Endothelial cell of umbilical vein (primary cell): ENCODE measurements around the gene BACH2. TPM values are rescaled to one million over a fixed set of nuclear protein-coding genes. Genes with fewer than 3 reads are reported as not detected.

Experiments used
- BruUV-seq: library from RNA; stranded (reverse); fragments of 400-500 nt; replicated peaks from 2 replicates; lab custom pipeline; 2021; lab: Mats Ljungman, UMichigan
- CTCF ChIA-PET: fragments of 300-600, 350-600 bp; sonication (Branson Sonifier 250); formaldehyde crosslinking; loops from one replicate; lab custom pipeline; 2021; ENCODE audit warnings: antibody characterized with exemption, inconsistent platforms; lab: Charles Lee
- POLR2A ChIA-PET: fragments of 300-600, 350-600 bp; sonication (Branson Sonifier 250); formaldehyde crosslinking; loops from one replicate; lab custom pipeline; 2021; ENCODE audit warnings: antibody characterized with exemption, inconsistent platforms; lab: Charles Lee
- DNase-seq: peaks from one replicate; pipeline ENCODE4 v3.0.0-alpha.2; 2011; ENCODE audit warnings: low read depth, low spot score
- FAIRE-seq: peaks from 2 replicates; lab custom pipeline; 2011; peaks lifted over from hg19 to GRCh38; lab: Jason Lieb, UNC
- H2AFZ ChIP-seq: 2 replicates; pipeline ENCODE4 v1.6.0; 2012; ENCODE audit warnings: low read depth, low read length, control low read depth, inconsistent platforms
- H3K27ac ChIP-seq: 2 replicates; pipeline ENCODE4 v1.5.1; 2011; ENCODE audit warnings: low read depth, mild to moderate bottlenecking, control low read depth, low read length, moderate library complexity; ENCODE audit not compliant: insufficient read depth
- H3K27me3 ChIP-seq, 2 experiments: 2 replicates each; pipeline versions ENCODE4 v1.6.0 to v1.6.1; 2011; ENCODE audit warnings: low read length in 2 of 2, mixed read lengths in 1 of 2; ENCODE audit not compliant: control insufficient read depth in 2 of 2, insufficient read depth in 2 of 2
- H3K36me3 ChIP-seq, 2 experiments: 2 replicates in 1 of 2; 3 replicates in 1 of 2; pipeline ENCODE4 v1.5.1; 2011; ENCODE audit warnings: low read length in 2 of 2, mild to moderate bottlenecking in 1 of 2, moderate library complexity in 1 of 2; ENCODE audit not compliant: control insufficient read depth in 2 of 2, insufficient read depth in 2 of 2; ENCODE audit errors: extremely low read depth in 1 of 2
- H3K4me1 ChIP-seq: 3 replicates; pipeline ENCODE4 v1.5.1; 2011; ENCODE audit warnings: mild to moderate bottlenecking, low read length; ENCODE audit not compliant: control insufficient read depth, insufficient read depth; ENCODE audit errors: extremely low read depth
- H3K4me2 ChIP-seq: 2 replicates; pipeline ENCODE4 v1.6.1; 2011; ENCODE audit warnings: low read length, control low read depth, mixed read lengths; ENCODE audit not compliant: insufficient read depth
- H3K4me3 ChIP-seq, 3 experiments: fragments of 200-600 bp in 1 of 3; sonication (generic), shearing (Covaris generic) in 1 of 3; replicated peaks in 1 of 3; 2 replicates each; pipeline ENCODE4 v1.5.1; 2011 to 2016; ENCODE audit warnings: control low read depth in 3 of 3, low read length in 3 of 3, mild to moderate bottlenecking in 2 of 3, inconsistent platforms in 1 of 3, low read depth in 1 of 3, moderate library complexity in 1 of 3; ENCODE audit not compliant: insufficient read depth in 1 of 3
- H3K79me2 ChIP-seq: 2 replicates; pipeline ENCODE4 v1.6.0; 2012; ENCODE audit warnings: low read length, inconsistent platforms; ENCODE audit not compliant: control insufficient read depth, insufficient read depth
- H3K9ac ChIP-seq: replicated peaks from 2 replicates; pipeline ENCODE3; 2011; ENCODE audit warnings: low read length, control low read depth; ENCODE audit not compliant: insufficient read depth; ENCODE audit errors: extremely low read depth
- H3K9me1 ChIP-seq: replicated peaks from 3 replicates; pipeline ENCODE4 v1.6.0; 2011; ENCODE audit warnings: mild to moderate bottlenecking, low read length; ENCODE audit not compliant: control insufficient read depth, insufficient read depth; ENCODE audit errors: extremely low read depth
- H3K9me3 ChIP-seq: replicated peaks from 2 replicates; pipeline ENCODE4 v1.5.1; 2012; ENCODE audit warnings: low read length, inconsistent platforms; ENCODE audit not compliant: control insufficient read depth, insufficient read depth
- H4K20me1 ChIP-seq: replicated peaks from 2 replicates; pipeline ENCODE3; 2011; ENCODE audit warnings: mild to moderate bottlenecking, low read length; ENCODE audit not compliant: control insufficient read depth, insufficient read depth; ENCODE audit errors: extremely low read depth
- CTCF ChIP-seq, 2 donors: IDR thresholded peaks; 1 replicate in 1 of 2; 2 replicates in 1 of 2; pipeline ENCODE4 v1.5.1; 2011; ENCODE audit warnings: low read length in 2 of 2, mild to moderate bottlenecking in 2 of 2, moderate library complexity in 2 of 2, control low read depth in 1 of 2, inconsistent platforms in 1 of 2, low read depth in 1 of 2; ENCODE audit not compliant: insufficient read depth in 1 of 2; ENCODE audit errors: extremely low read depth in 1 of 2
- EZH2 ChIP-seq: IDR thresholded peaks from 2 replicates; pipeline ENCODE4 v1.6.1; 2012; ENCODE audit warnings: borderline replicate concordance, low read depth, mild to moderate bottlenecking, moderate library complexity, low read length, inconsistent platforms; ENCODE audit not compliant: severe bottlenecking
- FOS ChIP-seq: IDR thresholded peaks from 2 replicates; pipeline ENCODE4 v1.6.1; 2011; ENCODE audit warnings: mild to moderate bottlenecking, low read length, moderate library complexity, borderline replicate concordance; ENCODE audit not compliant: insufficient read depth
- GATA2 ChIP-seq: IDR thresholded peaks from 2 replicates; pipeline ENCODE4 v1.7.0; 2011; ENCODE audit warnings: low read depth, mild to moderate bottlenecking, moderate library complexity, mixed read lengths, low read length; ENCODE audit not compliant: insufficient read length, insufficient read depth
- JUN ChIP-seq: IDR thresholded peaks from 2 replicates; pipeline ENCODE4 v1.6.1; 2011; ENCODE audit warnings: borderline replicate concordance, low read depth; ENCODE audit not compliant: insufficient read length, insufficient read depth
- MYC ChIP-seq: IDR thresholded peaks from one replicate; pipeline ENCODE4 v1.6.1; 2011; ENCODE audit warnings: mild to moderate bottlenecking, low read depth, low read length
- POLR2A ChIP-seq: IDR thresholded peaks from 2 replicates; pipeline ENCODE4 v1.6.1; 2012; ENCODE audit warnings: low read depth, mild to moderate bottlenecking, control low read depth, low read length
- POLR2AphosphoS5 ChIP-seq: IDR thresholded peaks from 2 replicates; pipeline ENCODE4 v1.6.1; 2012; ENCODE audit warnings: low read depth, mild to moderate bottlenecking, control low read depth, low read length, moderate library complexity; ENCODE audit not compliant: insufficient read depth
- dilution Hi-C: fragments of 300-500 bp; cut with MboI; formaldehyde crosslinking; loops from one replicate; pipeline ENCODE4 v1.15.0; 2019; ENCODE audit warnings: low sequenced_read_pairs; ENCODE audit not compliant: extremely low pct_ligation_motif_present
- intact Hi-C: fragments of 100-400 bp; cut with micrococcal nuclease; formaldehyde crosslinking; loops from one replicate; pipeline ENCODE4 v1.10.0; 2022
- polyA plus RNA-seq, 4 experiments: library from polyadenylated mRNA; depleted of rRNA in 3 of 4; stranded (reverse) in 3 of 4; unstranded in 1 of 4; fragments of >200 nt; gene quantifications; 2 replicates each; pipeline versions ENCODE4 v1.2.1 to v1.2.3, GENCODE V29; 2011 to 2012; ENCODE audit warnings: missing spikeins in 1 of 4
- total RNA-seq: library from RNA; stranded (reverse); gene quantifications from 2 replicates; pipeline ENCODE4 v1.2.3, GENCODE V29; 2021
- TF ChIP-seq, protein P1 (sequence below): IDR thresholded peaks from 2 replicates; pipeline ENCODE4 v1.6.1; 2011; ENCODE audit not compliant: insufficient read depth, insufficient read length

Gene BACH2
- total and polyA plus RNA-seq, 2 donors (not counting 3 experiments of a cell fraction or from before 2014, with no cell fraction given) = 1.7 to 5.6 TPM

GRCh38 chr6:90024633-90025032 lies 272.0 kb downstream of the BACH2 start:
- H3K4me1 ChIP-seq = no peaks in the 10 kb centered on the region
- intact Hi-C loops (no loop called here), dilution Hi-C loops (no loop called here)
- no peaks in the 10 kb centered on the region for H3K9me3 ChIP-seq
- no peaks in the 10 kb centered on the region for H3K36me3 ChIP-seq
- H3K79me2 ChIP-seq = no peaks in the 10 kb centered on the region
- H4K20me1 ChIP-seq = no peaks in the 10 kb centered on the region
- H3K4me3 ChIP-seq = no peak overlapping the region
- ChIA-PET CTCF (no interaction called here), POLR2A (no interaction called here)
- no peaks in the 10 kb centered on the region for H3K9me1 ChIP-seq
- H3K27ac ChIP-seq = no peak overlapping the region
- BruUV-seq = no TSS peak
- H2AFZ ChIP-seq = no peak overlapping the region
- DNase-seq (no peak), FAIRE-seq (no peak)
- H3K4me2 ChIP-seq = no peak overlapping the region
- TF ChIP-seq, protein P1, sequence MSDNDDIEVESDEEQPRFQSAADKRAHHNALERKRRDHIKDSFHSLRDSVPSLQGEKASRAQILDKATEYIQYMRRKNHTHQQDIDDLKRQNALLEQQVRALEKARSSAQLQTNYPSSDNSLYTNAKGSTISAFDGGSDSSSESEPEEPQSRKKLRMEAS = no peak
- TF ChIP-seq FOS (no peak), POLR2AphosphoS5 (no peak), EZH2 (no peak)
- H3K9ac ChIP-seq = no peak overlapping the region
- H3K27me3 ChIP-seq = peaks cover 2 to 3% of the 10 kb centered on the region in 2 experiments

GRCh38 chr6:90021711-90022110 lies 274.9 kb downstream of the BACH2 start:
- ChIA-PET POLR2A (no interaction called here), CTCF (interaction anchor here (0.6 kb wide), 1 partner anchor 19 kb away, joined by 3 read pairs; no protein-coding TSS in a partner anchor)
- H2AFZ ChIP-seq = no peak overlapping the region
- no peak for FAIRE-seq
- no TSS peak for BruUV-seq
- intact Hi-C loops (no loop called here), dilution Hi-C loops (no loop called here)
- H3K9me3 ChIP-seq = no peaks in the 10 kb centered on the region
- H3K4me1 ChIP-seq = no peaks in the 10 kb centered on the region
- no peaks in the 10 kb centered on the region for H3K9me1 ChIP-seq
- no peak overlapping the region for H3K4me3 ChIP-seq
- TF ChIP-seq CTCF (IDR thresholded peaks at IDR 0.05; ENCODE audit: extremely low read depth in 1 of 2, insufficient read depth in 1 of 2, low read depth in 1 of 2, low read length in 2 of 2) = no peak
- TF ChIP-seq FOS = no peak
- no peak for TF ChIP-seq GATA2
- TF ChIP-seq MYC = no peak
- no peak for TF ChIP-seq POLR2A
- TF ChIP-seq, protein P1 = no peak
- TF ChIP-seq EZH2 = no peak
- TF ChIP-seq POLR2AphosphoS5 = no peak
- no peak for TF ChIP-seq JUN
- DNase-seq = no peak
- H3K36me3 ChIP-seq = no peaks in the 10 kb centered on the region
- peaks cover under 1 to 3% of the 10 kb centered on the region in 2 experiments for H3K27me3 ChIP-seq
- no peaks in the 10 kb centered on the region for H3K79me2 ChIP-seq
- H3K27ac ChIP-seq = no peak overlapping the region
- no peak overlapping the region for H3K9ac ChIP-seq
- H4K20me1 ChIP-seq = no peaks in the 10 kb centered on the region
- H3K4me2 ChIP-seq = no peak overlapping the region
